HCT116 (cell line): ENCODE results near the gene RPTOR. TPM values are rescaled to one million over a fixed set of nuclear protein-coding genes. Genes with fewer than 3 reads are reported as not detected.

Experiments
- ATAC-seq: fragments of 200-7000 bp; cut with Tn5 transposase; 2 replicates; pipeline ENCODE4 v1.9.1; 2020; ENCODE audit warnings: mild to moderate bottlenecking, moderate library complexity
- BruUV-seq: library from RNA; stranded (reverse); fragments of 400-500 nt; replicated peaks from 2 replicates; lab custom pipeline; 2021; lab: Mats Ljungman, UMichigan
- CTCF ChIA-PET: fragments of 300-600 bp; sonication (Branson Sonifier 250); formaldehyde crosslinking; loops from one replicate; lab custom pipeline; 2021; ENCODE audit warnings: antibody characterized with exemption; lab: Charles Lee
- POLR2A ChIA-PET: fragments of 300-600, 350-600 bp; sonication (Branson Sonifier 250); formaldehyde crosslinking; loops from one replicate; lab custom pipeline; 2021; ENCODE audit warnings: antibody characterized with exemption; lab: Charles Lee
- RAD21 ChIA-PET, 2 experiments: fragments of 300-600 bp; sonication (Branson Sonifier 250); formaldehyde crosslinking; loops; one replicate each; lab custom pipeline; 2023; ENCODE audit warnings: low total read pairs in 2 of 2; ENCODE audit not compliant: uncharacterized antibody in 2 of 2, unreplicated experiment in 2 of 2, low non-redundant PET in 1 of 2; lab: Charles Lee
- DNase-seq: peaks from one replicate; pipeline ENCODE4 v3.0.0-alpha.2; 2010; ENCODE audit warnings: low read depth, low spot score
- H2AFZ ChIP-seq: fragments of 200-600 bp; shearing (Covaris generic), sonication (generic); 2 replicates; pipeline ENCODE4 v1.6.1; 2017; ENCODE audit warnings: low read depth, mixed run types, mixed read lengths, antibody characterized with exemption, low read length; ENCODE audit not compliant: poor library complexity, severe bottlenecking
- H3K27ac ChIP-seq: 2 replicates; pipeline ENCODE4 v1.5.1; 2012; ENCODE audit warnings: low read depth, low read length
- H3K27me3 ChIP-seq: fragments of 200-600 bp; sonication (generic); 2 replicates; pipeline ENCODE4 v1.6.1; 2016; ENCODE audit warnings: mixed run types, low read length, mixed read lengths; ENCODE audit not compliant: insufficient read depth
- H3K36me3 ChIP-seq, 2 experiments: fragments of 200-500 bp in 1 of 2; fragments of 200-600 bp in 1 of 2; sonication (Bioruptor generic) in 1 of 2; sonication (generic) in 1 of 2; 2 replicates each; pipeline versions ENCODE4 v1.5.1 to v1.6.1; 2014 to 2016; ENCODE audit warnings: low read length in 2 of 2, inconsistent platforms in 1 of 2, mixed read lengths in 1 of 2, mixed run types in 1 of 2; ENCODE audit not compliant: insufficient read depth in 2 of 2, control insufficient read depth in 1 of 2
- H3K4me1 ChIP-seq, 2 experiments: fragments of 200-600 bp in 1 of 2; sonication (generic) in 1 of 2; 2 replicates each; pipeline versions ENCODE4 v1.5.1 to v1.6.1; 2012 to 2017; ENCODE audit warnings: low read length in 2 of 2, inconsistent platforms in 1 of 2, mild to moderate bottlenecking in 1 of 2, mixed read lengths in 1 of 2, mixed run types in 1 of 2, moderate library complexity in 1 of 2; ENCODE audit not compliant: insufficient read depth in 2 of 2, control insufficient read depth in 1 of 2
- H3K4me2 ChIP-seq: fragments of 200-600 bp; sonication (generic); 2 replicates; pipeline ENCODE4 v1.6.1; 2017; ENCODE audit warnings: mixed run types, low read length, mixed read lengths
- H3K4me3 ChIP-seq, 2 experiments: fragments of 200-600 bp in 1 of 2; sonication (generic) in 1 of 2; replicated peaks in 1 of 2; 2 replicates each; pipeline ENCODE4 v1.5.1; 2011 to 2016; ENCODE audit warnings: low read length in 2 of 2, control low read depth in 1 of 2, low read depth in 1 of 2, mild to moderate bottlenecking in 1 of 2, mixed read lengths in 1 of 2, mixed run types in 1 of 2
- H3K79me2 ChIP-seq: fragments of 200-600 bp; sonication (generic); 2 replicates; pipeline ENCODE4 v1.6.1; 2017; ENCODE audit warnings: mild to moderate bottlenecking, mixed run types, low read length, moderate library complexity, mixed read lengths; ENCODE audit not compliant: insufficient read depth
- H3K9ac ChIP-seq: fragments of 200-600 bp; sonication (generic); 2 replicates; pipeline ENCODE4 v1.6.1; 2016; ENCODE audit warnings: low read length, mixed read lengths
- H3K9me2 ChIP-seq: fragments of 200-600 bp; sonication (generic), shearing (Covaris generic); 2 replicates; pipeline ENCODE4 v1.6.1; 2017; ENCODE audit warnings: mixed run types, mild to moderate bottlenecking, moderate library complexity; ENCODE audit not compliant: insufficient read depth
- H3K9me3 ChIP-seq, 2 experiments: fragments of 200-500 bp in 1 of 2; fragments of 200-600 bp in 1 of 2; sonication (Bioruptor generic) in 1 of 2; sonication (generic) in 1 of 2; 2 replicates each; pipeline ENCODE4 v1.6.1; 2014 to 2017; ENCODE audit warnings: low read length in 2 of 2, mixed read lengths in 2 of 2, inconsistent platforms in 1 of 2, low read depth in 1 of 2, mild to moderate bottlenecking in 1 of 2, mixed run types in 1 of 2, moderate library complexity in 1 of 2; ENCODE audit not compliant: control insufficient read depth in 1 of 2, insufficient read depth in 1 of 2
- H4K20me1 ChIP-seq: fragments of 200-600 bp; sonication (generic), shearing (Covaris generic); 2 replicates; pipeline ENCODE4 v1.6.1; 2017; ENCODE audit warnings: mixed run types, mild to moderate bottlenecking, moderate library complexity; ENCODE audit not compliant: insufficient read depth
- CBX3 ChIP-seq: IDR thresholded peaks from 2 replicates; pipeline ENCODE4 v1.6.1; 2012; ENCODE audit warnings: low read depth
- CEBPB ChIP-seq: IDR thresholded peaks from 2 replicates; pipeline ENCODE4 v1.6.1; 2012; ENCODE audit warnings: low read depth
- CTCF ChIP-seq, 3 experiments: fragments of 200-600 bp in 1 of 3; sonication (generic) in 1 of 3; IDR thresholded peaks in 2 of 3; conservative IDR thresholded peaks in 1 of 3; 2 replicates each; pipeline ENCODE4 v1.5.1; 2012 to 2017; ENCODE audit warnings: low read depth in 2 of 3, low read length in 2 of 3, antibody characterized with exemption in 1 of 3, borderline replicate concordance in 1 of 3, control low read depth in 1 of 3, mild to moderate bottlenecking in 1 of 3, mixed read lengths in 1 of 3, mixed run types in 1 of 3, moderate library complexity in 1 of 3; ENCODE audit not compliant: insufficient read depth in 1 of 3
- EGR1 ChIP-seq: IDR thresholded peaks from 2 replicates; pipeline ENCODE4 v1.6.1; 2012; ENCODE audit warnings: low read depth
- EZH2 ChIP-seq: fragments of 200-600 bp; sonication (generic); IDR thresholded peaks from 2 replicates; pipeline ENCODE4 v1.6.1; 2017; ENCODE audit warnings: antibody characterized with exemption, mixed run types
- EZH2phosphoT487 ChIP-seq: fragments of 200-600 bp; IDR thresholded peaks from 2 replicates; pipeline ENCODE4 v1.6.1; 2018; ENCODE audit warnings: antibody characterized with exemption, borderline replicate concordance
- JUND ChIP-seq: IDR thresholded peaks from 2 replicates; pipeline ENCODE4 v1.6.1; 2012
- MAX ChIP-seq: IDR thresholded peaks from 2 replicates; pipeline ENCODE4 v1.6.1; 2012
- POLR2A ChIP-seq: IDR thresholded peaks from 2 replicates; pipeline ENCODE4 v1.7.0; 2011; ENCODE audit warnings: borderline replicate concordance; ENCODE audit not compliant: insufficient read depth, insufficient read length; ENCODE audit errors: extremely low read depth
- POLR2AphosphoS5 ChIP-seq: IDR thresholded peaks from 2 replicates; pipeline ENCODE4 v1.6.1; 2011; ENCODE audit warnings: mild to moderate bottlenecking, low read depth, low read length, moderate library complexity
- REST ChIP-seq: IDR thresholded peaks from 2 replicates; pipeline ENCODE4 v1.6.1; 2012; ENCODE audit warnings: low read depth
- SIN3A ChIP-seq: IDR thresholded peaks from 2 replicates; pipeline ENCODE4 v1.6.1; 2012; ENCODE audit warnings: low read depth
- SP1 ChIP-seq: IDR thresholded peaks from 2 replicates; pipeline ENCODE4 v1.6.1; 2012; ENCODE audit warnings: low read depth
- TCF7L2 ChIP-seq: IDR thresholded peaks from 2 replicates; pipeline ENCODE4 v1.7.0; 2011; ENCODE audit warnings: borderline replicate concordance, inconsistent platforms; ENCODE audit not compliant: insufficient read depth, insufficient read length; ENCODE audit errors: extremely low read depth
- YY1 ChIP-seq: IDR thresholded peaks from 2 replicates; pipeline ENCODE4 v1.6.1; 2011; ENCODE audit warnings: low read length, low read depth, moderate library complexity, mild to moderate bottlenecking; ENCODE audit not compliant: insufficient replicate concordance; ENCODE audit errors: extremely low read depth
- ZBTB33 ChIP-seq: IDR thresholded peaks from 2 replicates; pipeline ENCODE4 v1.6.1; 2011; ENCODE audit warnings: mild to moderate bottlenecking, low read length, moderate library complexity; ENCODE audit not compliant: insufficient replicate concordance; ENCODE audit errors: extremely low read depth
- ZFX ChIP-seq: fragments of 450-650 bp; IDR thresholded peaks from 2 replicates; pipeline ENCODE4 v1.6.1; 2017
- ZNF274 ChIP-seq: fragments of 200-500 bp; sonication (Bioruptor generic); IDR thresholded peaks from 2 replicates; pipeline ENCODE4 v1.6.1; 2014; ENCODE audit warnings: mild to moderate bottlenecking, low read depth, low read length, inconsistent platforms
- intact Hi-C: fragments of 100-400 bp; cut with micrococcal nuclease; formaldehyde crosslinking; loops from 2 replicates; pipeline ENCODE4 v1.10.0; 2022
- total RNA-seq: library from RNA; stranded (reverse); gene quantifications from one replicate; pipeline ENCODE4 v1.2.1, GENCODE V29; 2021; ENCODE audit not compliant: unreplicated experiment

The RPTOR gene
- total RNA-seq, 1 experiment from 2014 or later: 69.5 TPM

GRCh38 chr17:80921159-80921558 lies 376.5 kb downstream of the RPTOR start:
- no peaks in the 10 kb centered on the region for H3K9me2 ChIP-seq
- RAD21 ChIA-PET: no interaction called here
- no peak overlapping the region for H3K9ac ChIP-seq
- H3K4me1 ChIP-seq: no peaks in the 10 kb centered on the region
- H4K20me1 ChIP-seq: no peaks in the 10 kb centered on the region
- POLR2A ChIA-PET: no interaction called here
- H2AFZ ChIP-seq: no peak overlapping the region
- intact Hi-C loops: no loop called here
- no TSS peak for BruUV-seq
- no peak overlapping the region for H3K27ac ChIP-seq
- peaks cover 12% of the 10 kb centered on the region in 2 experiments; a peak in 2 of 4 replicates for H3K36me3 ChIP-seq
- peaks cover 4 to 5% of the 10 kb centered on the region in 2 experiments; a peak in 2 of 4 replicates for H3K9me3 ChIP-seq
- CTCF ChIA-PET: no interaction called here
- no peak overlapping the region for H3K4me2 ChIP-seq
- H3K4me3 ChIP-seq: no peak overlapping the region
- no peak for TF ChIP-seq YY1
- TF ChIP-seq EZH2phosphoT487: no peak
- TF ChIP-seq POLR2AphosphoS5: no peak
- no peak for TF ChIP-seq CTCF (IDR thresholded peaks at IDR 0.05 in 2 of 3, conservative IDR thresholded peaks at IDR 0.05 in 1 of 3; ENCODE audit: borderline replicate concordance in 1 of 3, insufficient read depth in 1 of 3, low read depth in 2 of 3, low read length in 2 of 3)
- TF ChIP-seq ZNF274: no peak
- TF ChIP-seq EZH2: no peak
- TF ChIP-seq POLR2A: no peak
- TF ChIP-seq TCF7L2: no peak
- TF ChIP-seq REST: no peak
- no peak for TF ChIP-seq CBX3
- no peak for TF ChIP-seq ZFX
- no peak for TF ChIP-seq EGR1
- no peak for TF ChIP-seq CEBPB
- no peak for TF ChIP-seq SP1
- no peak for TF ChIP-seq SIN3A
- TF ChIP-seq MAX: no peak
- no peak for TF ChIP-seq ZBTB33
- TF ChIP-seq JUND: no peak
- no peak for ATAC-seq
- no peak for DNase-seq
- no peaks in the 10 kb centered on the region for H3K79me2 ChIP-seq
- H3K27me3 ChIP-seq: no peaks in the 10 kb centered on the region
